Subcutaneous abdominal adipose tissue (tissue), 5 donors: ENCODE data around the gene HOXA3.

Source experiments
- H3K27ac ChIP-seq: one replicate; pipeline ENCODE4 v1.7.0; 2013; ENCODE audit warnings: low read depth, mild to moderate bottlenecking, inconsistent platforms, low read length, moderate library complexity
- H3K27me3 ChIP-seq, 5 donors: one replicate each; pipeline ENCODE4 v1.7.0; 2013; ENCODE audit warnings: low read length in 5 of 5, inconsistent platforms in 1 of 5; ENCODE audit not compliant: control insufficient read depth in 5 of 5, insufficient read depth in 4 of 5
- H3K36me3 ChIP-seq, 5 donors: one replicate each; pipeline ENCODE4 v1.7.0; 2013; ENCODE audit warnings: low read length in 5 of 5; ENCODE audit not compliant: control insufficient read depth in 5 of 5, insufficient read depth in 5 of 5
- H3K4me1 ChIP-seq, 5 donors: one replicate each; pipeline ENCODE4 v1.7.0; 2013; ENCODE audit warnings: low read length in 5 of 5, mild to moderate bottlenecking in 3 of 5, moderate library complexity in 1 of 5; ENCODE audit not compliant: control insufficient read depth in 5 of 5, insufficient read depth in 5 of 5
- H3K4me3 ChIP-seq, 5 donors: one replicate each; pipeline ENCODE4 v1.7.0; 2013; ENCODE audit warnings: low read length in 5 of 5, low read depth in 1 of 5
- H3K9ac ChIP-seq, 5 donors: one replicate each; pipeline ENCODE4 v1.7.0; 2013; ENCODE audit warnings: low read length in 5 of 5, mild to moderate bottlenecking in 4 of 5, moderate library complexity in 3 of 5
- H3K9me3 ChIP-seq, 5 donors: one replicate each; pipeline ENCODE4 v1.7.0; 2013; ENCODE audit warnings: low read length in 5 of 5; ENCODE audit not compliant: control insufficient read depth in 5 of 5
- donor health status: healthy.
- donor health status: healthy.
- donor health status: healthy.
- donor health status: healthy.
- donor health status: healthy.

Gene HOXA3

GRCh38 chr7:27122077-27122910 is 30.1 kb downstream of the HOXA3 start:
- no peaks in the 10 kb centered on the region for H3K27me3 ChIP-seq
- no peaks in the 10 kb centered on the region for H3K9me3 ChIP-seq
- peak overlapping the region; percentile 61 for H3K27ac ChIP-seq
- peak overlapping the region in 1 of 5 donors; percentile 17 for H3K4me3 ChIP-seq
- no peak overlapping the region for H3K9ac ChIP-seq
- peaks cover 7 to 92% (median 63%) of the 10 kb centered on the region in 5 donors for H3K4me1 ChIP-seq
- H3K36me3 ChIP-seq, result peaks cover 5 to 28% (median 19%) of the 10 kb centered on the region in 5 donors

GRCh38 chr7:27121684-27122076 is 30.7 kb downstream of the HOXA3 start:
- Histone ChIP-seq H3K4me3 (peak overlapping the region in 1 of 5 donors; percentile 17), H3K27ac (peak overlapping the region; percentile 61), H3K4me1 (peaks cover under 1 to 92% (median 63%) of the 10 kb centered on the region in 5 donors), H3K9ac (no peak overlapping the region), H3K27me3 (no peaks in the 10 kb centered on the region), H3K36me3 (peaks cover 5 to 28% (median 19%) of the 10 kb centered on the region in 5 donors), H3K9me3 (no peaks in the 10 kb centered on the region)

GRCh38 chr7:27119412-27119911 is 32.9 kb downstream of the HOXA3 start:
- Histone ChIP-seq H3K27ac (peak overlapping the region; percentile 80), H3K4me1 (peaks cover under 1 to 94% (median 59%) of the 10 kb centered on the region in 5 donors), H3K36me3 (peaks cover 5 to 28% (median 15%) of the 10 kb centered on the region in 5 donors), H3K9ac (peak overlapping the region in 1 of 5 donors; percentile 26), H3K27me3 (no peaks in the 10 kb centered on the region), H3K9me3 (no peaks in the 10 kb centered on the region), H3K4me3 (no peak overlapping the region)

DNA sequence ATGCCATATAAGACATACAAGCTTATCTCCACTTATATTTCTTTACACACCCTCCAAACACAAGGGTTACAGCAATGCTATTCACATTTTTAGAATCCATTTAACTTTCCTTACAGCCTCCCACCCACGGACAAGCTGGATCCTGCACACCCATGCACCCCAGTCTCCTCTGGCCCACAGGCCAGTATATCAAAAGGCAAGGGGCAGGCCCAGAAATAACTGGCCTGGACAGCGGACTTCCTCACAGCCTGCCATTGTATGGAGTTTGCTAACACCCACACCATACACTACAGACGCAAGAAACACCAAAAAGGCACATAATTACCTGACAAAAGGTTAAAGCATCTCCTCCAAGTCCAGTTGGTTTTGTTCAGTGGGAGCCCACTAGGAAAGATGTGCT is 33.8 kb downstream of the HOXA3 start:
- peak overlapping the region in 1 of 5 donors; percentile 10 for H3K9ac ChIP-seq
- H3K36me3 ChIP-seq, result peaks cover 5 to 20% (median 12%) of the 10 kb centered on the region in 5 donors
- H3K9me3 ChIP-seq, result no peaks in the 10 kb centered on the region
- H3K4me1 ChIP-seq, result peaks cover 2 to 92% (median 58%) of the 10 kb centered on the region in 5 donors
- H3K27ac ChIP-seq, result peak overlapping the region; percentile 80
- H3K4me3 ChIP-seq, result peak overlapping the region in 4 of 5 donors; percentile 35 to 53 (median 46)
- H3K27me3 ChIP-seq, result no peaks in the 10 kb centered on the region

DNA sequence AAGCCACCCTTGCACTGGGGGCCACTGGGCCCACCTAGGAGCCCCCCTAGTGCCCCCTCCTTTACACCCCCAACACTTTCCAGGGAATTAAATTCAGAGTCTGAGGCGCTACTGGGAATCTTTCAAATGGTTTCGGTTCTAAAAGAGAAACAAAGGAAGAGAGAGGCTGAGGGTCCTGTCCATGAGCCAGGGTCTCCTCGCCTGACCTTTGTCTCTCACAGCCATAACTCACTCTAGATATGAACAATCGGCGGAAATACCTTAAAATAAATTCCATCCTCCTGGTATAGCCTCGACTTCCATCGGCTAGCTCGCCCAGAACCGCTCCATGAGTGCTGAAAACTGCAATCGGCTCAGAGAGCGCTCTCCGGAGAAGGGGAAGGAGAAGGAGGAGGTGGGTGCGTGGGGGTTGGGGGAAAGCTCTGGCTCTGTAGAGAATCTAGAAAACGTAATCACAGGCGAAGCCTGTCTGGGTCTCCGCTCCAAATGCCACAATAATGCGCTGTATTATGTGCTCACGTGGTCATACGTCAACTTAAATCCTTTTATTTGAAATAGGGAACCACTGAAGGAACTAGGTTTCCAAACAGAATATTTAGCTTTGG is 34.4 kb downstream of the HOXA3 start:
- Histone ChIP-seq H3K4me3 (peak overlapping the region in 4 of 5 donors; percentile 25 to 53 (median 46)), H3K4me1 (peaks cover 4 to 92% (median 61%) of the 10 kb centered on the region in 5 donors), H3K36me3 (peaks cover 5 to 15% (median 9%) of the 10 kb centered on the region in 5 donors), H3K27ac (peak overlapping the region; percentile 80), H3K9me3 (no peaks in the 10 kb centered on the region), H3K9ac (peak overlapping the region in 1 of 5 donors; percentile 52), H3K27me3 (no peaks in the 10 kb centered on the region)

DNA sequence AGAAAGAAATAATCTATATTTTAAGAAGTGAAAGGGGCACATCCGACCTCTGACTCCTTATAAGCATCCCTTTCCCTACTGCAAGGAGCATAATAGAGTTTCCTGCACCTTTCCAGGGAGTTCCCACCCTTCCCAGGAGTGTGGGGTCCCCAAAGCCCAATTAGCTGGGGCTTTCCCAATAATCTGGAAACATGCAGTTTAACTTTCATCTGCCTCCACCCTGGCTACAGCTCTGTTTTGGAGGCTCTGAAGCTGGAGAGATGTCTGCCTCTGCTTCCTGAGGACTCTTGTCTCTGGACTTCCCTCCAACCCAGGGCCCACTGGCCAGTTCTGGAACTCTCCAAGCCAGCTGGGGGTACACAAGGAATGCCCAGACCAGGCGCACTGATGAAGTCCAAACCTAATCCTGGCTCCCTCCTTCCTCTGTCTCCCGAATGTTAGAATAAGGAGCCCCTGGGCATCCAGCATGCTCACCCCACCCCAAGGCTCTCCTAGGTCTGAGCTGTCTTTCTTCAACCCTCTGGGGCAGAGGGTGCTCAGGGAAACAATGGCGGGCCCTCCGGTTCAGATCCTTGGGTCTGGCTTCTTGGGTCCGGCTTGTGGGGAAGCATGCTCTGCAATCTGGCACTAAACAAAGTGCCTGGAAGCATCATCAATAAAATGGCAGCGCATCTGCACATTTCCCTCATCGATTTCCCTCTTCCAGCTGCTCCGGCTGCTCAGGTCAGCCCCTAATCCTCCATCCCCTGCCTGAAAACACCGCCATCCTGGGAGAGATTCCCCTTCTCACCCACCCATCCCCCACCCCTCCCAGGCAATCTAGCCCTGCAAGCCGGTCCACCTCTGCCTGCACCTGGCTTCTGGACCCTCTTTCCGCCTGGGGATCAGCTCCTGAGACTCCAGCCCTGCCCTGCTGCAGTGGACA is 35.2 kb downstream of the HOXA3 start:
- peak overlapping the region in 3 of 5 donors; percentile 25 to 53 (median 47) for H3K4me3 ChIP-seq
- H3K9ac ChIP-seq, result peak overlapping the region in 1 of 5 donors; percentile 66

DNA sequence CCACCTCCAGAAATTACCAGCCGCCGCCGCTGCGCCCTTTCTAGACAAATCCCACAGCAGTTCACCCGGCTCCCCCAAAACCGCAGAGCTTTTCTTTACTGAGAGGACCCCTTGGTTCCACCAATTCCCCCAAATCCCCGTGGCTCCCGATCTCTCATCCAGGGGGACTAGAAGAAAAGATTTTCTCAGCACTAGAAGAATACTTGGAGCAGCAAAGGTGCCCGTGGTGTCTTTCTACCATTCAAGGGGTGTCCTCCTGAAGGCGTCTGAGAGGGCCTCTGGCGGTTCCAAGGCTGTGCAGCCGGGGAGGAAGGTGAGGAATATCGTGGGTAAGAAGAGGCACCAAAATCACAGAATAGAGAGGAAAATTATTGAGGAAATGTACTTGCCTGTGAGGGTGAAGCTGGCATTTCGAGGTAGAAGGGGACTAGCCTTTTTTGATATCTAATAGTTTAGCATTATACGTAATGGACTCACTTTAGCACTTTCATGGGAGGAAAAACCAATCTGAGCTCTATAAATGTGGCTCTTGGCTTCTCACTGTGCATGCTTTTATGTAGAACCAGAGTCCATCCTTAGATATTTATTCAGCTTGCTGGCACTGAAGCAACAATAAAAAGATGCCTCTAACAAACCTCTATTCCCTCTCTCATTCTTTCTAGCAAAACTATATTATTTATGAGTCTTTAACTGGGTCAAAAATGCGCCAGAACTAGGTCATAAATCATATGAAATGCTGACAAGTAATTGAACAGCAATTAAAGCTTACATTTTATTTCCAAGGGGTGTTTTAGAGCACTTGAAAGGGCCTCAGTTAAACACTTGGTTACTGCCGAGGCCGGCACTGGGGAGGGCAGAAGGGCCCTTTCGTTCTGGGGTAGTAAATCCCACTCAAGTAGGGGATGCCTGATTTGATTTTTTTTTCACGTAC is 36.1 kb downstream of the HOXA3 start:
- no peaks in the 10 kb centered on the region for H3K27me3 ChIP-seq
- H3K27ac ChIP-seq, result peak overlapping the region; percentile 80
- H3K9ac ChIP-seq, result peak overlapping the region in 3 of 5 donors; percentile 17 to 71 (median 68)
- H3K36me3 ChIP-seq, result peaks cover 0 to 3% (median under 1%) of the 10 kb centered on the region in 5 donors
- no peaks in the 10 kb centered on the region for H3K9me3 ChIP-seq
- peaks cover 10 to 92% (median 74%) of the 10 kb centered on the region in 5 donors for H3K4me1 ChIP-seq
- H3K4me3 ChIP-seq, result peak overlapping the region in 4 of 5 donors; percentile 27 to 54 (median 46)

More for the DNA sequence above, 35.2 kb downstream of the HOXA3 start:
- Histone ChIP-seq H3K36me3 (peaks cover 4 to 8% (median 5%) of the 10 kb centered on the region in 5 donors), H3K27ac (peak overlapping the region; percentile 80), H3K9me3 (no peaks in the 10 kb centered on the region), H3K4me1 (peaks cover 5 to 92% (median 69%) of the 10 kb centered on the region in 5 donors), H3K27me3 (no peaks in the 10 kb centered on the region)

GRCh38 chr7:27115221-27116026 is 37.0 kb downstream of the HOXA3 start:
- H3K27me3 ChIP-seq, result no peaks in the 10 kb centered on the region
- H3K9ac ChIP-seq, result peak overlapping the region in 4 of 5 donors; percentile 8 to 71 (median 62)
- H3K27ac ChIP-seq, result peak overlapping the region; percentile 80
- peaks cover 0 to 3% (median 0%) of the 10 kb centered on the region in 5 donors for H3K36me3 ChIP-seq
- peak overlapping the region; percentile 2 to 54 (median 27) for H3K4me3 ChIP-seq
- peaks cover 10 to 92% (median 74%) of the 10 kb centered on the region in 5 donors for H3K4me1 ChIP-seq
- no peaks in the 10 kb centered on the region for H3K9me3 ChIP-seq
